Measurements from ENCODE around the gene KYAT1.
A peak's percentile ranks its signal among the peaks of the same experiment; 100 is the strongest.
"Not testable (repeated sequence)": the region's sequence is repeated elsewhere in the genome, so short reads cannot be mapped to it uniquely, and the experiment has no call there.

Gene KYAT1

GRCh38 chr9:128809831-128810230, 71.9 kb downstream of the KYAT1 start:
- no peak for DNase-seq

- no peak for DNase-seq
These were observed 72.6 kb downstream of the KYAT1 start for GRCh38 chr9:128809036-128809599.

GRCh38 chr9:128808543-128808942, 73.2 kb downstream of the KYAT1 start:
- no peak for DNase-seq

- DNase-seq, result no peak
These were observed 73.9 kb downstream of the KYAT1 start for GRCh38 chr9:128807827-128808226.

GRCh38 chr9:128805661-128806060, 76.1 kb downstream of the KYAT1 start:
- DNase-seq, result no peak

DNA sequence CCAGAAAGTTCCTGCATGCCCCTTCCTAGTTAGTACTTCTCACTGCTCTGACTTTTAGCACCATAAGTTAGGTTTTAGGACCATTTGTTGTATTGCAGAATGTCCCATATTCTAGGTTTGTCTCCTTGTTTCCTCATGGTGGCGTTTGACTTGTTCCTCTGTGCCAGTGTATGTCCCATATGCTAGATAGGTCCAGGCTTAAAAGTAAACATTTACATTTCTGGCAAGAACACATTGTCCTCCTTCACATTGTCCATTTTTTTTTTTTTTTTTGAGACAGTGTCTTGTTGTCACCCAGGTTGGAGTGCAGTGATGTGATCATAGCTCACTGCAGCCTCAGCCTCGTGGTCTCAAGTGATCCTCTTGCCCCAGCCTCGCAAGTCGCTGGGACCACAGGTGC, 79.3 kb downstream of the KYAT1 start:
- no peak for DNase-seq

- no peak for DNase-seq
These were observed 81.7 kb downstream of the KYAT1 start for GRCh38 chr9:128800061-128800460.

DNA sequence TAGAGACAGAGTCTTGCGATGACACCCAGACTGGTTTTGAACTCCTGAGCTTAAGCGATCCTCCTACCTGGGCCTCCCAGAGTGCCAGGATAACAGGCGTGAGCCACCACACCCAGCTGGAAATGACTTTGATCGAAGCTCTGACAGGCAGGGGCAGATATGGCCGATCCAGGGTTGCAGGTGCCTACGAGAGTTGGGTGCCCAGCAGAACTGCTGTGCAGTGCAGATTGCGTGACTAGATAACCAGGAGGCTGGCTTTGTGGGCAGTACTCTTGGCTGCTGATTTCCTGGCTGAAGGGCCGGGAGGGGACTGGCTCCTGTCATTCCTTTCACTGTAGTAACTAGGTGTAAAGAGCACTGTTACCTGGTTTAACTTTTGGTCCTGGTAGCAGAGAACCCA, 82.9 kb downstream of the KYAT1 start:
- DNase-seq, result no peak

DNA sequence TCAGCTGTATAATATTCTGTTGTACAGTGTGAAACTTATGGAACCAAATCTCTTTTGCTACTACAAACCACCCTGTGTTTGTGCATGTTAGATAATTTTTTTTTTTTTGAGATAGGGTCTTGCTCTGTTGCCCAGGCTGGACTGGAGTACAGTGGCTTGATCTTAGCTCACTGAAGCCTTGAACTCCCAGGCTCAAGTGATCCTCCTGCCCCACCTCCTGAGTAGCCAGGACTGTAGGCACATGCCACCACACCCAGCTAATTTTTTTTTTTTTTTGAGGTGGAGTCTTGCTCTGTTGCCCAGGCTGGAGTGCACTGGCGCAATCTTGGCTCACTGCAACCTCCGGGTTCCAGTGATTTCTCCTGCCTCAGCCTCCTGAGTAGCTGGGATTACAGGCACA, 86.8 kb downstream of the KYAT1 start:
- DNase-seq, result not testable (repeated sequence)

GRCh38 chr9:128792978-128793686, 88.6 kb downstream of the KYAT1 start:
- no peak for DNase-seq

DNA sequence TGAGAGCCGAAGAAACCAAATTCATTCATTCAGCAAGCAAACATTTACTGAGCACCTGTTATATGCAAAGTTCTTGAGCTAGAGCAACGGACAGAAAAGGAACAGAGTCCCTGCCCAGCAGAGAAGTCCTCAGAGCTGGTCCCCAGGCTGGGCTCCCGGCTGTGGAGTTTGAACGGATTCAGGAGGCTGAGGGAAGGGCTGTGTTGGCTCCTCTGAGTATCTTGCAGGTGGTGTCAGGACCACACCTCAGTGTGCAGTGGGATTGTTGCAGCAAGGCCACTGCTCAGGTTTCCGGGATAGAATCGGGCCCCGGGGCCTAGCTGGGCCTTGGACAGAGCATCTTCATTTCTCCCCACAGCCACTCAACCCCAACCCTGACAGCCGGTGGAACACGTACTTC, 89.6 kb downstream of the KYAT1 start:
- DNase-seq, result no peak

DNA sequence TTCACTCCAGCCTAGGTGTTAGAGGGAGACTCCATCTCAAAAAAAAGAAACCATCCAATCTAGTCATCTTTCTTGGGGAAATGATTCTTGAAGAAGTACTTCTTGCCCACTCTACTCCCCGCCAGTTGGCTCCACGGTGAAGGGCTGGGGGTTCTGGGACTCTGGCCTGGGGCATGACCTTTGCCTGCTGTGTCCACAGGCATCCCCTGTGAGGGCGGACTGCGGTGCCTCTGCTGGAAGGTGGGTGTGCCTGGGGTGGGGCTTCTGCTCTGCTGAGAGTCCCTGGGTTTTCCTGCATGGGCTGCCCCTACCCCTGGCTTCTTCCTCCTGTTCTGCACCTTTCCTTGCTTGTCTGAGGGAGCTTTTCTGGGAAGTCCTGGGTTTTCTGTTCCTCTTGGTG, 91.2 kb downstream of the KYAT1 start:
- DNase-seq, result no peak

- DNase-seq, result no peak
These were observed 93.3 kb downstream of the KYAT1 start for GRCh38 chr9:128788445-128788844.

DNA sequence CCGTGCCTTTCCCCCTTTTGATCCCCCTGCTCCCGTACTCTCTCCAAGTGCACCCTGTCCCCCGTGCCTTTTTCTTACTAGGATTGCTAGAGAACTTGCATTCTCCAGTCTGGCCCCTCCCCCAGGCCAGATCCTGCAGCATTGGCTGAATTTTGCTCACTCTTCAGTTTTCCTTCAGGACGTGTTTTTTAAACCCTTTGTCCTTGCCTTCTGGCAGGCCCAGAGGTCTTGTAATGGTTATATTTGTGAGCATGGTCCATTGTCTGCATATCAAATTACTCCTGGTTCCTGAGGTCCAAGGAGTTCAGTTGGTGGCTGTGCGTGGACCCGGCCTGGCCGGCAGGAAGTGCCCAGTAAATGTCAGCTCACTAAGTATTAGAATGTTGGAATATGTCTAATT, 94.1 kb downstream of the KYAT1 start:
- no peak for DNase-seq

- peak; percentile 90 for DNase-seq
These were observed 94.8 kb downstream of the KYAT1 start, which contains the start of gene TBC1D13 for GRCh38 chr9:128786681-128787601. TBC1D13 (plus strand) TSS chr9:128787253; CDS start chr9:128787354, 101 bp downstream.

DNA sequence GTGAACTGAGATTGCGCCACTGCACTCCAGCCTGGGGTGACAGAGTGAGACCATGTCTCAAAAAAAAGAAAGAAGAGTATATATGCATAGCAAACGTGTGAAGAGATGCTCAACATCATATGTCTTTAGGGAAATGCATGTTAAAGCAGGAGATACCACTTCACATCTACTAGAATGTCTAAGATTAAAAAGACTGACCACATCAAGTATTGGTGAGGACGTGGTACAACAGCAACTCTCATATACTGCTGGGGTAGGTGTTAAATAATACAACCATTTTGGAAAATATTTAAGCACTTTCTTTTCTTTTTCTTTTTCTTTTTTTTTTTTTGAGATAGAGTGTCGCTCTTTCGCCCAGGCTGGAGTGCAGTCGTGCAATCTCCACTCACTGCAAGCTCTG, 96.3 kb downstream of the KYAT1 start:
- no peak for DNase-seq

All from activated gamma-delta T cell treated with Interleukin-2 at 50 U/mL for 16 hours (primary cell).